B cell (primary cell): ENCODE data around the gene PEPD.

Experiments
- CTCF ChIP-seq: fragments of 200-600 bp; IDR thresholded peaks from one replicate; pipeline ENCODE4 v1.8.0; 2022; ENCODE audit warnings: antibody characterized with exemption, mild to moderate bottlenecking
- EZH2 ChIP-seq: IDR thresholded peaks from 2 replicates; pipeline ENCODE4 v1.6.1; 2012; ENCODE audit warnings: borderline replicate concordance, low read depth, mild to moderate bottlenecking, moderate library complexity, low read length; ENCODE audit not compliant: insufficient read depth, poor library complexity, severe bottlenecking

GRCh38 chr19:33416307-33417215 is 105.0 kb downstream of the PEPD start:
- peak; percentile 60 for TF ChIP-seq CTCF
- no peak for TF ChIP-seq EZH2
